HG03025 (cell line): Measurements from ENCODE around the gene PNMA6E.
"Not testable (repeated sequence)": the region's sequence is repeated elsewhere in the genome, so short reads cannot be mapped to it uniquely, and the experiment has no call there.

Experiments used
- ATAC-seq: cut with Tn5 transposase; IDR thresholded peaks from one replicate; pipeline ENCODE4 v1.9.1; 2021; ENCODE audit warnings: mild to moderate bottlenecking, moderate library complexity; ENCODE audit not compliant: unreplicated experiment, low FRiP score

The PNMA6E gene

DNA sequence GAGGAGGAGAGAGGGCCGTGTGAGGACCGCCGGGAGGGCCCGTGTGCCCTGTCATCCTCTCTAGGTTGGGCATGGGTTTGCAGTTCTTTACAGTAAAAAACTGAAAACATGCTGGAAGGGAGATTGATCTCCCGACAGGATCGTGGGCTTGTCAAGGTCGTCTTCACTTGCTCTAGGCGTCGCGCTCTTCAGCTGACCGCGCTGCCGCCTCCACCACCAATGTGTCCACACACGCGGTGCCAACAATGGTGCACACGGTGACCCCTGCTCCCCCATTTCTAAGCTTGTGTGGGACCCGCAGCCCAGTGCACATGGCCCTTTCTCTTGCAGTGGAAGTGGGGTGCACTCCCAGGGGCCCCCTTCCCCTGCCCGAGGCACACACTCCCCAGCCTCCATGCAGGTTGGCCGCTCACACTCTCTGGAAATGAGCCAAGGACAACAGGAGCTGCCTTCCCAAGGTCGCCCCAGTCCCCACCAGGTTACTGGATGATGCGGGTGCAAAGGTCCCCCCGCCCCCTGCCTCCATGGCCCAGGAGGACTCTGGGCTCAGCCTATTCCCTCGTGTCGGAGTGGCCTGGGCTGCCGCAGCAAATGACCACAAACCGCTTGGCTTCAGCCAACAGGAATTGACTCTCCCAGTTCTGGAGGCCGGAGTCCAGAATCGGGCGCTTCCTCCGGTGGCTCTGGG lies 8.4 kb upstream of the PNMA6E start:
- ATAC-seq, result no peak

DNA sequence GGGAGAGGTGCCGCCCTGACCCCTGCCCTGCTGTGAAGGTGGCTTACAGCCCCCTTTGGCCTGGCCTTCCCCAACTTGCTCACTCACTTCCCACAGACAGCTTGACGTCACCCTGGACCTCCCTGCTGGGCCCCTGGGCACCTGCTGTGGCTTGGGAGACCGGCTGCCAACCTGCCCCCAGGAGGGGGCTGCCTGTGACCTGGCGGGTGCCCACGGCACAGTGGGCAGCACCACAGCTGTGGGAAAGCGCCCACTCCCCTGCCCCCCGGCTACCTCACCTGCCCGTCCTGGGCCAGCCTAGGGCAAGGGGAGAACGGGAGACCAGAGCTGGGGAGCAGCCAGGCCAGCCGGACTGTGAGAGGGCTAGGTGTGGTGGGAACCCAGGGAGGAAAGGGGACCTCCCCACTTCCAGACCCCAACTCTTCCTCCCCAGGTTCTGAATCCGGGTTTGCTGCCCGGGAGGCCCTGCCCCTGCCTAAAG lies 7.8 kb upstream of the PNMA6E start:
- no peak for ATAC-seq

DNA sequence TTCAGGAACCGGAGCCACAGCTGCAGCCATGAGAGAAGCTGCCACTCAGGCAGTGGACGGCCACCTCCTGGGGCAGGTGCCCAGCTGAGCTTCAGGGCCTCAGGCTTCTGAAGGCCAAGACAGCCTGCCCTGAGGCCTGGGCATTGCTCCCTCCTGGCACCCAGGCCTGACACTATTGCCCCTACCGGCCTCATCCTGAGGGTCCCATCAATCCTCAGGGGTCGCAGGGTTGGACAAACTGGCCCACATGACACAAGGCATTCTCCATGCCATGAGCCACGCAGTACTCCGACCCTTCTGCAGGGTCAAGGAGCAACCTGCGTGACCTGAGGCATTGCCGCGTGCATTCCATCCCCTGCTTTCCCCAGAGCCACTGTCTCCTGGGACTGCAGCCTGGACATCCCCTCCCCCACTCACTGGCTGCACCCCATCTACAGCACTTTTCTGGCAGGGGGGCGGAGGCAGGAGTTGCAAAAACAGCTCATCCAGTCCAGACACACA lies 7.1 kb upstream of the PNMA6E start:
- no peak for ATAC-seq

DNA sequence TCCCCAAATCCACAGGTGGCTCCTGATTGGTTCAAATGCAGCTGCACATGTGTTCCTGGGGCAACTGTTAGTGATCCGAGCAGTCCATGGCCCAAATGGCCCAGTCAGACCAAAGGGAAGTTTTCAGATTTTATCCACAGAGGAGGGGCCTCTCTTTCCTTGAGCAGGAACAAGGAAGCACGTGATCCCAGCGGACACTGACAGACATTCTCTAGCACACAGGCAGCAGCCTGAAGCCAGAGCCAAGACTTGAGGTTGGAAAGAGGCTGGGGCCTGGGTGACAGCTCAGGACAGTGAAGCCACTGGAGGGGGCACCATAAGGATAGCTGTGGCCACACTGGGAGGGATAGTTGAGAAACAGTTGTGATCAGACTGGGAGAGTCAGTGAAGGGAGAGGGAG lies 6.6 kb upstream of the PNMA6E start:
- ATAC-seq, result no peak

DNA sequence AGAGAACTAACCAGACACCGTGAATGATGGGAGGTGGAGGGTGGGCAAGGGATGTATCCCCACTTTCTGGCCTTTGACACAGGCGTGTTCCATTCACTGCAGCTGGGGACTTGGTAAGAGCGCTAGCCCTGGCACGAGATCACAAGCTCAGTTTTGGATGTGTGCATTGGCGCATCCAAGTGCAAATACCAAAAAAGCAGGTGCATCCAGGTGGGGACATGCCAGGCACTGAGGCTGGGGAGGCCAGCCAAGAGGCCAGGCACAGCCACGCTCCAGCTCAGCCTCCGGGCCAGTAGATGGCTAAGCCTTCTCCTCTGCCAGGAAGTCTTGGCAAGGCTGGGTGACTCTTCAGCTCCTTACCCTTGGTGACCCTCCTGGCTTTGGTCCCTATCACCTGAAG lies 5.8 kb upstream of the PNMA6E start:
- no peak for ATAC-seq

DNA sequence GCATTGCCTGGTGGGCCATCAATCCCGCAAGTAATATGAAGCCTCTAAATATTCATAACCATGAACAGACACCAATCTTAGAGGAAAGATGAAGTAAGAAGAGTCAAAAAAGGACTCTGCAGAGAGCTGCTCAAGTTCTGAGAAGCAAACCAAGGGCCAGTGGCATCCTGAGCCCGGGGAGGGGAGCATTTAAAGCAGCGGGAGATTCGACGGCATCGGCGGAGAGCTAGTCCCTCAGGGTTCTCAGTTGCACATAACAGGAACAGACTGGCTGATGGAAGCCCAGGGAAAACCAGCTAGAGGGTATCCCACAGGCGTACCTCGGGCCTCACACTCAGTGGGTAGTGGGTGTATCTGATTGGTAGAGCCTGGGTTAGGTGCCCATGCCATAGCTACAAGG lies 4.9 kb upstream of the PNMA6E start:
- ATAC-seq, result no peak

DNA sequence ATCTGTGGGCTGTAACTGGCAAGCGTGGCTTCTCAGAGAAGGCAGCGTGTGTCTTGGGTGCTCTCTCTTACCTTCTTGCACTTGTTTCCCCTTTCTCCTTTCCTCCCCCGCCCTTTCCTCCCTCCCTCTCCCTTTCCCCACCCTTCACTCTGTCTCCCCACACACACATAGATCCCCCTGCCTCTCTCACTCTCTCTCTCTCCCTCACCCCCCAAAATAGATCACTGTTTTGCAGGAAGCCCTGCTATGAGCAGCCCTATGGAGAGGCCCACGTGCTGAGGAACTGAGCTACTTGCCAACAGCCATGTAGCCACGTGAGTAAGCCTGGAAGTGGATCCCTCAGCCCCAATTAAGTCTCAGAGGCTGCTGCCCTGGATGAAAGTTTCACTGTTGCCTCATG lies 4.3 kb upstream of the PNMA6E start:
- no peak for ATAC-seq

DNA sequence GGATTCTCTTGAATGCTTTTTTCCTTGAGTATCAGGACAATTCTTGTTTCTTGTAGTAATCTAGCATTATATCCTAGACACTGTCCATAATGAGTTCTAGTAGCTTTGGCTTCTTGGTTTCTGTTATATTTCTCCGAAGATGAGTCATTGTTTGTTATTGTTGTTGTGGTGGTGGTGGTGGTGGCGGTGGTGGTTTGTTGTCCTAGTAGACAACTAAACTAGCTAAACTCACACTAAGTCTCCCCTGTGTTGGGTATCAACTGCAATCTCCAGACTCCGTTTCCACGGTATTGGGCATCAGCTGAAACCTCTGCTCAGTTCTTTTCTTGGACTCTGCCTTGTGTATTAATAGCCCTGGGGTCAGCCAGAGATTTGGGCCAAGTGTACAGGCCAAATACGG lies 3.2 kb upstream of the PNMA6E start:
- not testable (repeated sequence) for ATAC-seq

DNA sequence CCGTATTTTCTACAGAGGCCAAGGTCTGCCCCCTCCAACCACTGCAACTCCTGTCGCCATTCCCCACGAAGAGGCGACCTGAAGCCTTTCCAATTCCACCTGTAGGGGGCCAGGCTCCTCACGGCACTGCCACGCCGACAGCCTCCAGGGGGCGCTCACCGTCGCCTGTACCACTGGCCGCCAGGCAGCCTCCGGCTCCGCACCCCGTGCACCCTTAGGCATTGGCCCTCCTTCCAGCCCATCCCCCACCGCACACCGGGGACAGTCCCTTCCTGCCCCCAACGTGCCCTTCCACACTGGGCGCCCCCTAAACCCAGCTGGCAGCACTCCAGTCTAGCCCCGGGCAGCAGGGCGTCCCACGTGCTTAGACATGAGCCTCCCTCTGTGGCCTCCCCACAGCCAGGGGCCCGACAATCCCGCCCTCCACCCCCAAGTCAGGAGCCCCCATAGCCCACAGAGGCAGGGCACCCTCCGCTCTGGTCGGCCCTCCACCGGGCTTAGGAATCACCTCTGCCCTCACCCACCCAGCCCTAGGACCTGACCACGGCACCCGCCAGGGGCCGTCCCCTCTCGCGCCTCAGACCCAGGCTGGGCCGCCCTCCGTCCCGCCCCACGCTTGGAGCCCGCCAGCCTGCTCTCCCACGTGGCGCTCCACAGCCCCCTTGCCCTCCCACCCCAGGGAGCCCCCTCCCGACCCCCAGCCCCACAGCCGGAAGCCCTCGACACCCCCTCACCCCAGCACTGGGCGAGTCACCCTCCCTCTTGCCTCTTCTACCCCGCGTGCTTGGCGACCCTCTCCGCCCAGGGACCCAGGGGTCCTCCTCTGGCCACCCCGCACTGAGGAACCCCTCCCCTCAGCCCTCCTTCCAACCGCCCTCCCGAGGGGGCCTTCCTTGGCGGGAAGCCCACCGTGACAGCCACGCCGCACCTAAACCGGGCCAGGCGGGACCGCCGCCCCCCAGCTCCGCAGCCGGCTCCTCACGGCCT lies 711 bp downstream of the PNMA6E start:
- no peak for ATAC-seq

DNA sequence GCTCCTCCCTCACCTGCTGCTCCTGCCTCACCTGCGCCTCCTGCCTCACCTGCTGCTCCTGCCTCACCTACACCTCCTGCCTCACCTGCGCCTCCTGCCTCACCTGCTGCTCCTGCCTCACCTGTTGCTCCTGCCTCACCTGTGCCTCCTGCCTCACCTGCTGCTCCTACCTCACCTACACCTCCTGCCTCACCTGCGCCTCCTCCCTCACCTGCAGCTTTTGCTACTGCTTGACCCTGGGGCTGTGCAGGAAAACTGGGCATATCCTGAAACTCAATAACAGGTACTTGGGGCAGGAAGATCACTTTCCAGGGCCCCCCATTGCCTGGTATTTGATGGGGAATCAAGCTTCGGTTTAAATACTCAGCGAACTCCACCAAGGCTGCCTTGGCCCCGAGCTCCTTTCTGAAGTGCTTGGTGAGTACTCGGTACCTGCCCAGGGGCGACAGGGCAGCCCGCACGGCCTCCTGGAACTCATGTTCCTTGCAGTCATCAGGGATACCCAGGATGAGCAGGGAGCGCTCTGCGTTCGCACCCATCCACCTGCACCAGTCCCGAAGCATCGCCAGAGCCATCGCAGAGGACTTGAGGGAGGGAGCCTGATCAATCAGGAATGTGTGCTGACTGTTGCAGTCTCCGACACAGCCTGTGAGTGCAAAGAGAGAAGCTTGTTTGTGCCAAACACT lies 2.7 kb downstream of the PNMA6E start:
- no peak for ATAC-seq

DNA sequence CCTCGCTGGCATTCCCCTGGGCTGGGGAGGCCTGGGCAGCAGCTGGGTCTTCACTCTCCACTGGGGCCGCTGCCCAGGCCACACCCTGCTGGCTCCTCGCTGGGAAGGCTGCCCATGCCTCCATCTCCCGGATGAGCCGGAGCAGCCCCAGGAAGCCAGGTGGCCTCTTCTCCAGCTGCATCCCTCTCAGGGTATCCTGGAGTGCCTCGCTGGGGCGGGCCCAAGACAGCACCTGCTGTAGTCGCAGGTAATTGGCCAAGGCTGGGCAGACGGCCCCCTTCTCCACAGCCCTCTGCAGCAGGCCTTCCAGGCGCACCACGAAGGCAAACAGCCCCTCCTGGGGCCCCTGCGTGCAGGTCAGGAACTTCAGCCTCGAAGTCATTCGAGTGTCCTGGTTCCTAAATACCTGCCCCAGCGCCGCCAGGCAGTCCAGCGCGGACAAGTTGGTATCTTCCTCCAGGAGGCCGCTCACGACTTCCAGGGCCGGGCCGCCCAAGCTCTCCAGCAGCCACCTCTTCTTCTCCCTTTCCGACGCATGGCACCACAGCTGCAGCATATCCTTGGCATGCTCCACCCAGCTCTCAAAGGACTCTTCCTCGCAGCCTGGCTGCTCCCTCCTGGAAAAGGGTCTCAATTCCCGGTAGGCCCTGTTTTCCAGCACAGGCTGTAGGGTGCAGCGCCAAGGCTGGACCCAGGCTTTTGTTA lies 3.7 kb downstream of the PNMA6E start:
- no peak for ATAC-seq

DNA sequence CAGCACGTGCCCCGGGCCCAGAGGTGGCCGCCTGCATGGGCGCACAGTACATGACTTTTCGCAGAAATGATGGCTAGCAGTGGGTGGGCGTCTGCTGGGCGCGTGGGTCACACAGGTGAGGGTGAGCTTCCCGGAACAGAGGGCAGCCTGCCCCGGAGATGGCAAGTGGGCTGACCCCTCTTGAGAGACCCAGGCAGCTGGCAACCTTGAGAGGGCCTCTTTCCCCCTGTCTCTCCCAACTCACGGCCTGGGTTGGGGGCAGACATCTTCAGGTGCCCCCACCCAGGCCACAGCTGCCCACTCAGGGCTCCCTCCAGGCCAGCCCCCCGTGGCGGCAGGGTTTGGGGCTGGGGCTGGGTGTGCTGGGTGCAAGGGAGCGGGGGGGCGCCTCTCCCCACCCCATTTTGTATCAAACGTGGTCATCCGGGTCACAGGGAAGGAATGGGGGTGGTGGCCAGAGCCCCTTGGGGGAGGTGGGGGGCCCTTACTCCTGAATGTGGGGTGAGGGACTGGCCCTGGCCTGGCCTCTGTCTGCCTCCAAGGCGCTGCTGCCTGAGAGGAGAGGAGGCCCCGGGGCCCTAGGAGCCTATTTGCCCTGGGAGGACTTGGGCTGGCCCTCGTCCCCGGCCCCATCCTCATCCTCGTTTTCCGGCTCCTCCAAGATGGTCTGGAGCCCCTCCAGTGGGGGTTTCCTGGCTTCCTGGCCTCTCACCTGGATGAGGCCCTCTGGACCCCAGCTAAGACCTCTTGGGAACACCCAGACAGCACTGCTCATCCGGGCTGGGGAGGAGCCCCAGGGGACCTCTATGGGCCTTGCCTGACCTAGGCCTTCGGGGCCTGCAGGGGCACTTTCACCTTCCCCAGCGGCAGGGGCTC lies 4.6 kb downstream of the PNMA6E start:
- no peak for ATAC-seq

DNA sequence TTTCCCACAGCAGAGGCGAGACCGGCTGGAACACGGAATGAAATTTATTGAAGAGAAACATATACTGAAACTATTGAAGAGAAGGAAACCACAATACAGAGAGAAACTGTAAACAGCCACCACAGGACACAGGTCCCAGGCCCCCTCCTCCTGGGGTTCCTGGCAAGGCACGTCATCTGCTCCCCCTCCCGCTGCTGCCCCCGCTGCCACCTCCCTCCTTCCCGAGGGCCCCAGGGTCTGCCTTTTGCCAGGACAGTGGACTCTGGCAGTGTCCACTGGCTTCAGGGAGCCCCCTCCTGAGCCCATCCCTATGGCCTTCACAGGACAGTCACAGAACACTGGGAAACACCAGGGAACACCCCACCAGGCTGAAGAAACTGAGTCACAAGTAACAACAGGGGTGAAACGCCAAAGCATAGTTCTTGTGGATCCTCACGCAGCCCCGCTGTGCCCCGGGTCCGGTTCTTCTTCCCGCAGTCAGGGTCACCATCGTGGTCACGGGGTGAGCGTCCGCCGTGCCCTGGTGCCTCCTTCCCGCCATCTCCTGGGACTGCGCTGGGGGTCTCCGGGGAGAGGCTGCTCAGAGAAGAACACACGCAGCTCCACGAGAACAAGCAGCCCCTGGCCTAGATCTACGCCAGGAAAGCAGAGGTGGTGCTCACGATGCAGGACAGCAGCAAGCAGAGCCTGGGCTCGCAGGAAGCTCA lies 5.4 kb downstream of the PNMA6E start:
- no peak for ATAC-seq

DNA sequence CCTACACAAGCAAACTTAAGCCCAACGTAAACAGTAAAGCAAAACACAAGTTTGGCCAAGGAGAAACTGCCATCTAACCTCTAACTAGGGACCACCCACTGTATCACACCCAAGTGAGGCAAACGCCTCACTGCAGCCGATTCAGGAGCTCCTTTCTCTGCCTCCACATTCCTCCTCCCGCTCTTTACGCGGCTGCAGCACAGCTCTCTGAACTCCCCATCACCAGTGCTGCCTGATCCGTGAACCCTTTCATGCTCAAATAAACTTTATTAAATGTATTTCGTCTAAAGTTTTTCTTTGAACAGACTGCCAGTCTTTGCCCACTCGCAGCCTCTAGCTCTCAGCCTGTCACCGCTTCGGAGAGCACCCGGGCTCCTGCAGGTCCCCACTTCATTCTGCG lies 6.5 kb downstream of the PNMA6E start:
- ATAC-seq, result no peak

DNA sequence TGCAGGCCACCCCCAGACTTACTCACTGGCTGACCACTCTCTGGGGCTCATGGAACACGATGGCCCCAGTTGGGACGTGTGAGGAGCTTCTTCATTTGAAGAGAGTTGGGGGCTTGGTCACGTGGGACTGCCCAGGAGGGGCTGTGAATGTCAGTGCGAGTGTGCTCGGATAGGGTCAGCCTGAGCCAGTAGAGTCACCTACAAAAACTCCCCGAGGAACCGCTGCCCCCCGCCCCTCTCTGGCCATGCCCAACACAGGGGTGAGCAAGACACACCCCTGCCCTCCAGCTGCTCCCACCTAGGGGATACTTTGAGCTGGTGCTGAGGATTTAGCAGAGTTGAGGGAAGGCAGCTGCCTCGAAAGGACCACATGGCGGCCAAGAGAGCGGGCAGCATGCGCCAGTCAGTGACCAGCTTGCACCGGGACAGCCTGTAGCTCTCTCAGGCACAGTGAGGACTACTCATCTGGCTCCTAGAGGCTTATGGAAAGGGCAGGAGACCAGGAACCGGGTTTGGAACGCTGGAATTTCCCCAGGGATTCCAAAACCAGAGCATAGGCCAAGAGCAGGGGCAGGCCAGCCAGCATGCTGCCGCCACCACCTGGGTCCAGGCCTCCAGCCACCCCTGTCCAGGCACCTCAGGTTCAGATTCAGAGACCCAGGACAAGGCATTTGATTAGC lies 8.4 kb downstream of the PNMA6E start:
- no peak for ATAC-seq

DNA sequence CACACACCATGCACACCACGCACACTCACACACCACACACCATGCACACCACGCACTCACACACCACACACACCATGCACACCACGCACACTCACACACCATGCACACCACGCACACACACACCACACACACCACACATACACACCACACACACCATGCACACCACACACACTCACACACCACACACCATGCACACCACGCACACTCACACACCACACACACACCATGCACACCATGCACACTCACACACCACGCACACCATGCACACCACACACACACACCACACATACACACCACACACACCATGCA lies 11.7 kb downstream of the PNMA6E start:
- ATAC-seq, result not testable (repeated sequence)

DNA sequence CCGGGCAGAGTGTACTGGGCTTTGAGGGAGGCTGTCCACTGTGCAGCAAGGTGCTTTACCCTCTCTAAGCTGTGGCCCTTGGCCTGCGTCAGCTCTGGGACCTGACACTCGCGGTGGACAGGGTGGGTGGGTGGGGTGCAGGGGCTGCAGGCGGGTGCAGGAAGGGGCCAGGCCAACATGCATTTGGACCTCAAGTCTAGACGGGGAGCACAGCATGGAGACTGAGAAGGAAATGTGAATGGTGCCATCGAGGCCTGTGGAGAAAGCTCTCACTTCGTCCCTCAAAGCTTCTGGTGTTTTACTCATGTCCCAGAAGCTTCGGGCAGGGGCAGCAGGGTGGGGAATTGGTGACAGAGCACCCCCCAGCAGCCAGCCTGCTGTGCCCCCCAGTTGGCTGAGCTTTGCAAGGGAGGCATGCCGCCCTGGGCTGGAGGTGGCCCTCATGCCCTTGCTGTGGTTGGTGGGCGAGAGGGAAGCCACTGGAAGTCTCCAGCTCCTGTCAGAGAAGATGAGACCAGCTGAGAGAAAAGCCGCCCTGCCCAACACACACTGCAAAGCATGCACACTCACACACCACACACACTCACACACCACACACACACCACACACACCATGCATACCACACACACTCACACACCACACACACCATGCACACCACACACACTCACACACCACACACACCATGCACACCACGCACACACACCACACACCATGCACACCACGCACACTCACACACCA lies 12.3 kb downstream of the PNMA6E start:
- no peak for ATAC-seq
